ENCODE measurements around the gene PTGS1.
A peak's percentile ranks its signal among the peaks of the same experiment; 100 is the strongest.

Gene PTGS1

DNA sequence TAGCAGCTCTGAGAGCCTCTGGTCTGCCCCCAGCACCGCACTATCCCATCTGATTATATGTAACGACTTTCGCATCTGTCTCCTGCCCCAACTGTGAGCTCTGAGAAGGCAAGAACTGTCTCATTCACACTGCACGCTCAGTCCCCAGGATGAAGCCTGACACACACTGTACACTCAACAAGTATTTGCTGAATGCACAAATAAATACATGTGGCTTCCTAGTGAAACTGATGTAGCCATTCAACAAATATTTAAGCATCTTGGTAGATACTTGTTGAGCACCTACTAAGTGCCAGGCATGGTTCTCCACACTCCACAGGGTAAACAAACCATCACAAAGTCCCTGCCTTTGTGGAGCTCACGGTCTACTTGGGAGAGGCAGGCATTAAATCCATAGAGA, 34.6 kb upstream of the PTGS1 start:
- Histone ChIP-seq H3K27me3 (ENCODE audit: control insufficient read depth, insufficient read depth, low read length) (peaks cover 5% of the 10 kb centered on the region), H3K4me3 (ENCODE audit: low read depth, low read length) (no peak overlapping the region), H3K4me1 (ENCODE audit: control insufficient read depth, insufficient read depth, low read length) (peaks cover 26% of the 10 kb centered on the region), H3K9ac (ENCODE audit: low read depth, low read length) (no peak overlapping the region), H3K9me3 (ENCODE audit: control insufficient read depth, insufficient read depth, low read length) (no peaks in the 10 kb centered on the region), H3K36me3 (ENCODE audit: control insufficient read depth, insufficient read depth, low read length) (no peaks in the 10 kb centered on the region)

DNA sequence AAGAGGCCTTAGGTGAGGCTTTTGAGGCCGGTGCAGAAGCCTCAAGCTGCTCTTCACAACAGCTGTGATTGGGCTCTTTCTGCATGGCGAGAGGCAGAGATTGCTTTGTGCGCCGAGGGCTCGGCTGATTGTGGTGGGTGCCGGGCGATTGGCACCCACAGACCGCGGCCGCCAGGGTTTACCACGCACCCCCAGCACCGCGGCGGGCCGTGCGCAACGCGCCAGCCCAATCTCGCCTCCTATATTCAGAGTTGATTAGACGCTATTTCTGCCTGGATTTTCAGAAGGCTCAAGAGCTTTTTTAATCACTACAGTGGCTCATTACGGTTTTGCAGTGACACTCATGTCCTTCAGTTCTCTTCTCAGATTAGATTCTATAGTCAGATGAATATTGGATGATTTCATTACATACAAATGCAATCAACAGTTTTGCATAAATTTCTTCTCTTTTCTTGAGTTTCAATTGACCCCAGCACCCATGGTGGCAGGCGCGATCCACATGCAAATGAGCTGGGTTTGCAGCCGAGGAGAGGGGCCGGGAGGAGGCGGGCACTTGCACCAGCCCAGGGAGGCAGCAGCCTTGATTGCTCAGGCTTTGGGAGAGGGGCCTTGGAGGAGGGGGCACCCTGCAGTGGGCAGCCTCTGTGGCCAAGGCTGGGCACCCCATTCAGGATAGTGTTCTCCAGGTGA, 33.8 kb upstream of the PTGS1 start:
- Histone ChIP-seq H3K36me3 (ENCODE audit: control insufficient read depth, insufficient read depth, low read length) (no peaks in the 10 kb centered on the region), H3K9me3 (ENCODE audit: control insufficient read depth, insufficient read depth, low read length) (no peaks in the 10 kb centered on the region), H3K4me3 (ENCODE audit: low read depth, low read length) (no peak overlapping the region), H3K9ac (ENCODE audit: low read depth, low read length) (no peak overlapping the region), H3K27me3 (ENCODE audit: control insufficient read depth, insufficient read depth, low read length) (peaks cover 5% of the 10 kb centered on the region), H3K4me1 (ENCODE audit: control insufficient read depth, insufficient read depth, low read length) (peaks cover 20% of the 10 kb centered on the region)

- H3K4me3 ChIP-seq (ENCODE audit: low read depth, low read length), result no peak overlapping the region
- no peak overlapping the region for H3K9ac ChIP-seq (ENCODE audit: low read depth, low read length)
- no peaks in the 10 kb centered on the region for H3K9me3 ChIP-seq (ENCODE audit: control insufficient read depth, insufficient read depth, low read length)
- peaks cover 5% of the 10 kb centered on the region for H3K27me3 ChIP-seq (ENCODE audit: control insufficient read depth, insufficient read depth, low read length)
- no peaks in the 10 kb centered on the region for H3K36me3 ChIP-seq (ENCODE audit: control insufficient read depth, insufficient read depth, low read length)
- peaks cover 15% of the 10 kb centered on the region for H3K4me1 ChIP-seq (ENCODE audit: control insufficient read depth, insufficient read depth, low read length)
These were observed 33.3 kb upstream of the PTGS1 start for GRCh38 chr9:122337556-122337929.

- Histone ChIP-seq H3K27me3 (ENCODE audit: control insufficient read depth, insufficient read depth, low read length) (peaks cover 5% of the 10 kb centered on the region), H3K9me3 (ENCODE audit: control insufficient read depth, insufficient read depth, low read length) (no peaks in the 10 kb centered on the region), H3K36me3 (ENCODE audit: control insufficient read depth, insufficient read depth, low read length) (no peaks in the 10 kb centered on the region), H3K4me1 (ENCODE audit: control insufficient read depth, insufficient read depth, low read length) (peaks cover 12% of the 10 kb centered on the region), H3K9ac (ENCODE audit: low read depth, low read length) (no peak overlapping the region), H3K4me3 (ENCODE audit: low read depth, low read length) (no peak overlapping the region)
These were observed 32.3 kb upstream of the PTGS1 start for GRCh38 chr9:122338536-122338935.

- no peak overlapping the region for H3K9ac ChIP-seq (ENCODE audit: low read depth, low read length)
These were observed 31.8 kb upstream of the PTGS1 start for GRCh38 chr9:122338994-122339393.

DNA sequence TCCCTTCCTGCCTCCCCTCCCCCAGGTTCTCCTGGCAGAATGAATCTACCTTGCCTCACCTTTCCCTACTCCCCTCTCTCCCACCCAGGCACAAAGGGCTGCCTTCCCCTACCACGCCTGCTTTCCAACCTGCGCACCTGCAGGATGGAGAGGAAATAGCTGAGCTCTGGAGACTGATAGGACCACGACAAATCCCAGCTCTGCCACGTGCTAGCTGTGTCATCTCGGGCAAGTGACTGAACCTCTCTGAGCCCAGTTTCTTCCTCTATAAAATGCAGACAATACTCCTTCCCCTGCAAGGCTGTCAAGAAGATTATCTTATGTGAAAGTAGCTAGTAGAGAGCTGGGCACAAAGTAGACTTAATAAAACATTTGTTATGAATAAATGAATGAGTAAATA, 31.2 kb upstream of the PTGS1 start:
- no peaks in the 10 kb centered on the region for H3K36me3 ChIP-seq (ENCODE audit: control insufficient read depth, insufficient read depth, low read length)
- no peaks in the 10 kb centered on the region for H3K9me3 ChIP-seq (ENCODE audit: control insufficient read depth, insufficient read depth, low read length)
- H3K9ac ChIP-seq (ENCODE audit: low read depth, low read length), result no peak overlapping the region
- peaks cover 12% of the 10 kb centered on the region for H3K4me1 ChIP-seq (ENCODE audit: control insufficient read depth, insufficient read depth, low read length)
- no peak overlapping the region for H3K4me3 ChIP-seq (ENCODE audit: low read depth, low read length)
- peaks cover 5% of the 10 kb centered on the region for H3K27me3 ChIP-seq (ENCODE audit: control insufficient read depth, insufficient read depth, low read length)

More at GRCh38 chr9:122338994-122339393, 31.8 kb upstream of the PTGS1 start:
- no peaks in the 10 kb centered on the region for H3K9me3 ChIP-seq (ENCODE audit: control insufficient read depth, insufficient read depth, low read length)
- no peak overlapping the region for H3K4me3 ChIP-seq (ENCODE audit: low read depth, low read length)
- H3K4me1 ChIP-seq (ENCODE audit: control insufficient read depth, insufficient read depth, low read length), result peaks cover 12% of the 10 kb centered on the region
- H3K36me3 ChIP-seq (ENCODE audit: control insufficient read depth, insufficient read depth, low read length), result no peaks in the 10 kb centered on the region
- peaks cover 5% of the 10 kb centered on the region for H3K27me3 ChIP-seq (ENCODE audit: control insufficient read depth, insufficient read depth, low read length)

GRCh38 chr9:122340161-122340560, 30.7 kb upstream of the PTGS1 start:
- Histone ChIP-seq H3K9ac (ENCODE audit: low read depth, low read length) (no peak overlapping the region), H3K4me3 (ENCODE audit: low read depth, low read length) (no peak overlapping the region), H3K9me3 (ENCODE audit: control insufficient read depth, insufficient read depth, low read length) (no peaks in the 10 kb centered on the region), H3K27me3 (ENCODE audit: control insufficient read depth, insufficient read depth, low read length) (peaks cover 8% of the 10 kb centered on the region), H3K36me3 (ENCODE audit: control insufficient read depth, insufficient read depth, low read length) (no peaks in the 10 kb centered on the region), H3K4me1 (ENCODE audit: control insufficient read depth, insufficient read depth, low read length) (peaks cover 12% of the 10 kb centered on the region)

DNA sequence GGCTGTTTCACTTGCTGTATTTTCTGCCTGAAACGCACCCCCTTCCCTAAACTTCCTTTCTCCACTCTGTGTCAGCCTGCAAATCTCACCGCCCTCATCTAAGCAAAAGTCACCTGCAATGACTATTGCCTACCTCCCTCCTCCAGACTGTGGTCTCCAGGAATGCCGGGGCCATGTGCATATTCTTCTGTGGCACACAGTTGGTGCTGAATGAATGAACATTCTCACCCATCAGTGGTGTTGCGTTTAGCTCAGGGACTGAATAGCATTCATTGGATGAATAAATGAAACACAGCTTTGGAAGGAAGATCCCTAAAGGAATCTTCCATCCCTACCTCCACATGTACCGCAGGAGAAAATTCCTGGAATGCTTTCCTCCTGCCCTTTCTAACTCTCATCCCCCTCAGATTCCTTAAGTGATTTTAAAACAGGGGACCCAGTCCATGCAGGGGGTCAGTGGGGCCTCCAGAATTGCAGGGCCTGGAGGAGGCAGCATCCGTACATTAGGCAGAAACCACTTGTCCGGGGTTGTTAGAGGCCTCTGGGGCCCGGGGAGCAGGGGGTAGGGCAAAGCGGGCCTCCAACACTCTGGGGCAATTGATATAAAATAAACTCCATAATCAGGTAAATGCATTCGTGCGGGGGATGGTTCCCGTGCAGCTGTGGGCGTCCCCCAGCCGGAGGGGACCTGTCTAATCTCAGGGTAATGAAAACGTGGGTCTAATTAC, 28.3 kb upstream of the PTGS1 start:
- Histone ChIP-seq H3K9me3 (ENCODE audit: control insufficient read depth, insufficient read depth, low read length) (no peaks in the 10 kb centered on the region), H3K36me3 (ENCODE audit: control insufficient read depth, insufficient read depth, low read length) (no peaks in the 10 kb centered on the region), H3K4me3 (ENCODE audit: low read depth, low read length) (no peak overlapping the region), H3K9ac (ENCODE audit: low read depth, low read length) (no peak overlapping the region), H3K27me3 (ENCODE audit: control insufficient read depth, insufficient read depth, low read length) (peaks cover 27% of the 10 kb centered on the region), H3K4me1 (ENCODE audit: control insufficient read depth, insufficient read depth, low read length) (peaks cover 4% of the 10 kb centered on the region)

DNA sequence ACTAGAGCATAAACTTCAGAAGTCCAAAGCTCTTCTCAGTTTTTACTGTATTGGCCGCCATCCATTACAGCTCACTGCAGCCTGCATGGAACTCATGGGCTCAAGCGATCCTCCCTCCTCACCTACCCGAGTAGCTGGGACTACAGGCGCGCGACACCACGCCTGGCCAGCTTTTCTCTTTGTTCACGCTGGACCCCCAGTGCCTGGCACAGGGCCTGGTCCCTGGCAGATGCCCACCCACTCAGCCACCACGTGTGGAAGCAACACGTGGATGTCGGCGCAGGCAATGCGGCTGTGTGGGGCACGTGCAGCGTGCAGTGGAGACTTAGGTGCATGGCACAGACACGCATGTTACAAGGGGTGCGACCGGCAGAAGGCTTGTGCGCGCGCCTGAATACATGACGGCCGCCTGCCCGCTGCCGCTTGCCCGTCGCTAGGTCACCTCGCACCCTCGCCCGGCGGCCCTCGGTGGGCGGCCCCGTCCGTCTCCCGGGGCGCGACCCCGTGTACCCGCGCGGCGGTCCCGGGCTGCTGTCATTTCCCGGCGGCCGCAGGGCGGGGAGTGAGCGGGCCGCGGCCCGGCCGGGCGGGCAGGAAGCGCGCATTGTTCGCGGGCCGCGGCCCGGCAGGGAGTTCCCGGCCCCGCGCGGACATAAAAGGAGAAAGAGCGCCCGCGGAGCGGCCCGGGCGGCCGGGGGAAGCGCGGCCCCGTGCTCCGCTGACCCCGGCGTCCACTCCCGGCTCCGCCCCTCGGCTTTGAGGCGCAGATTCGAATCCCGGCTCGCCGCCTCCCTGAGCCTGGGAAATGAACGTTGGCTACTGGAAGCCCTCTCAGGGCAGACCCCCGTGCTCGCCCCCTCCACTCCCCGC, 24.1 kb upstream of the PTGS1 start:
- no peak overlapping the region for H3K9ac ChIP-seq (ENCODE audit: low read depth, low read length)
- H3K9me3 ChIP-seq (ENCODE audit: control insufficient read depth, insufficient read depth, low read length), result no peaks in the 10 kb centered on the region
- H3K27me3 ChIP-seq (ENCODE audit: control insufficient read depth, insufficient read depth, low read length), result peaks cover 38% of the 10 kb centered on the region
- no peaks in the 10 kb centered on the region for H3K36me3 ChIP-seq (ENCODE audit: control insufficient read depth, insufficient read depth, low read length)
- peak overlapping the region; percentile 75 for H3K4me3 ChIP-seq (ENCODE audit: low read depth, low read length)
- peaks cover 4% of the 10 kb centered on the region for H3K4me1 ChIP-seq (ENCODE audit: control insufficient read depth, insufficient read depth, low read length)

DNA sequence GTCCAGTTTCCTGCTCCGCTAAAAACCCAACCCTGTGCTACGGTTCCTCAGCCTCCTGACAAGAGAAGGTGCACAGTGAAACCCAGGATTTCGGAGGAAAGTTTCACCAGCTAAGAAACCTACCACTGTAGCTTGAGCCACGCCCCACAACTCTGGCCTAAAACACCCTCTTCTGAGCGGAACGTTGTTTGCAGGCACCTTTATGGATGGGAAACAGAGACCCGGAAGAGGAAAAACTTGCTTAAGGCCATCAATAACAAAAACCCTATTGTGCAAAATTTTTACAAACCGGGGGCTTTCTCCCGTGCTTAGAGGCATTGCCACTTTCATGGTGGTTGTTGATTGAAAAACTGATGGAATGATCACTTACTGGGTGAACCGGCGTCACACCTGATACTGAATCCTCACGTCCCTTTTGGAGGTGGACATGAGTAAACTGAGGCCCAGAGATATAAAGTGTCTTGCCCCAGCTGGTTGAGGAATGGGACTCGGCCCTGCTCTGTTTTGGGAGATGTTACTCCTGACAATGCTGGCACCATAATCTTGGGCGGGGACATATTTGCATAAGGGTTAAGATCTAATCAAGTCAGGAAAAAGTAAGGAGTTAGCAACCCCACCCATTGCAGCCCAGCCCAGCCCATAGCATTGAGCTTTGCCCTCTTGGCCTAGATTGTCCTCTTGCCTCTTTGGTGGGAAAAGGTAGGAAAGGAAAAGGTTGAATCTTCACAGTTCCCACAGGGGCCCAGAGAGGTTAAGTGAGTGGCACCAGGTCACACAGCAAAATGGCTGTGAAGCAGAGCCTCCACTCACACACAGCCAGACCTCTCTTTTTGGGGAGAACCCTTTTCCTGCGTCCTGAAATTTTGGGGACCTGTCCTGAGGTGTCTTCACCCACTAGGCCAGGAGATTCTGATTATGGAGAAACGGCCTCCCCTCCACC, 23.2 kb upstream of the PTGS1 start:
- H3K36me3 ChIP-seq (ENCODE audit: control insufficient read depth, insufficient read depth, low read length), result no peaks in the 10 kb centered on the region
- peaks cover 38% of the 10 kb centered on the region for H3K27me3 ChIP-seq (ENCODE audit: control insufficient read depth, insufficient read depth, low read length)
- no peak overlapping the region for H3K9ac ChIP-seq (ENCODE audit: low read depth, low read length)
- H3K4me3 ChIP-seq (ENCODE audit: low read depth, low read length), result peak overlapping the region; percentile 75
- H3K4me1 ChIP-seq (ENCODE audit: control insufficient read depth, insufficient read depth, low read length), result peaks cover 4% of the 10 kb centered on the region
- H3K9me3 ChIP-seq (ENCODE audit: control insufficient read depth, insufficient read depth, low read length), result no peaks in the 10 kb centered on the region

DNA sequence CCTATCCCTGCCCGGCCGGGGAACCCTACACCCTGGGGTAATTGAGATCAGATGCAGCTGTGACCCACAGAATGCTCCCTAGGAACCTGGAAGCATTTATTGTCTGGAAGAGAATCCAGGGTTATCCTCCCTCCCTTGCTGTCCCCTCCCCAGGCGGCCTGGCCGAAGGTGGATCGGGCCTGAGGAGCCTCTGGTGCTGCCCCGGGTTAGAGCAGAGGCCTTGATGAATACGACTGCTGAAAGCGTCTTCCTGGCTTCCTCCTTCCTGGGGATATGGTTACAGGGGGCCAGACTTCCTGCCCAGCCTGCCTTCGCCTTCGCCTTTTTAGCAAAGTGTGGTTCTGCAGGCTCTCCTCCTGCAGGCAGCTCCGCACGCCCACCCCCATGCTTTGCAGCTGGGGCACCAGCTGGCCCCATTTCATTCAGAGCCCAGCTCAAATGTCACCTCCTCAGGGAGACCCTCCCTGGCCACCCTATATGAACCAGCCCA, 22.5 kb upstream of the PTGS1 start:
- peaks cover 38% of the 10 kb centered on the region for H3K27me3 ChIP-seq (ENCODE audit: control insufficient read depth, insufficient read depth, low read length)
- H3K36me3 ChIP-seq (ENCODE audit: control insufficient read depth, insufficient read depth, low read length), result no peaks in the 10 kb centered on the region
- H3K4me3 ChIP-seq (ENCODE audit: low read depth, low read length), result no peak overlapping the region
- H3K9me3 ChIP-seq (ENCODE audit: control insufficient read depth, insufficient read depth, low read length), result no peaks in the 10 kb centered on the region
- H3K4me1 ChIP-seq (ENCODE audit: control insufficient read depth, insufficient read depth, low read length), result peaks cover 4% of the 10 kb centered on the region
- no peak overlapping the region for H3K9ac ChIP-seq (ENCODE audit: low read depth, low read length)

Data from iPS-15b (cell line).